ENCODE data around the gene IL4. TPM values are rescaled to one million over a fixed set of nuclear protein-coding genes. Genes with fewer than 3 reads are reported as not detected.

IL4 gene
- total and polyA plus RNA-seq, 2 experiments from 2014 or later: not detected

DNA sequence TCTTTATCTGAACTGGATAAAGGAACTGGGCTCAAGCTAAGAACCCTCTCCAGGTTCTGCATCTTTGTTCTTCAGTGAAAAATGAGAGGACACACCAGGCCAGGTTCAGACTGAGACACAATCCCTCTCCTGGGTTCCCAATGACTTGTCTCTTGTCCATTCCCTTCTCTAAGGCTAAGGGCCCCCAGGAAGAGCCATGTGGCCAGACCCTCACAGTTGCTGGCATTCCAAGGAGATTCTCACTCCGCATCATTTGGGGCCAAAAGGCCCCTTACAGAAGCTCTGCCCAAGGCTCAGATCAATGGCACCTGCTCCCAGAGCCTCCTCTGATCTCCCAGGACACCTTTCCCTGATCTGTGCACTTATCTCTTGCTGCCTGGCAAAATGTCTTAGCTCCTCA, 4.9 kb downstream of the IL4 start:
- TF ChIP-seq, protein P1, sequence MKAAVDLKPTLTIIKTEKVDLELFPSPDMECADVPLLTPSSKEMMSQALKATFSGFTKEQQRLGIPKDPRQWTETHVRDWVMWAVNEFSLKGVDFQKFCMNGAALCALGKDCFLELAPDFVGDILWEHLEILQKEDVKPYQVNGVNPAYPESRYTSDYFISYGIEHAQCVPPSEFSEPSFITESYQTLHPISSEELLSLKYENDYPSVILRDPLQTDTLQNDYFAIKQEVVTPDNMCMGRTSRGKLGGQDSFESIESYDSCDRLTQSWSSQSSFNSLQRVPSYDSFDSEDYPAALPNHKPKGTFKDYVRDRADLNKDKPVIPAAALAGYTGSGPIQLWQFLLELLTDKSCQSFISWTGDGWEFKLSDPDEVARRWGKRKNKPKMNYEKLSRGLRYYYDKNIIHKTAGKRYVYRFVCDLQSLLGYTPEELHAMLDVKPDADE (IDR thresholded peaks at IDR 0.05): no peak
- TF ChIP-seq EZH2phosphoT487 (IDR thresholded peaks at IDR 0.05; ENCODE audit: unreplicated experiment) (no peak), NANOG (IDR thresholded peaks at IDR 0.05; ENCODE audit: borderline replicate concordance) (no peak), POLR2AphosphoS5 (IDR thresholded peaks at IDR 0.05; ENCODE audit: low read depth) (no peak), ZNF114 (CRISPR knock-in tag; IDR thresholded peaks at IDR 0.05) (no peak), CREB1 (CRISPR knock-in tag; IDR thresholded peaks at IDR 0.05; ENCODE audit: low read depth) (no peak), STAT1 (IDR thresholded peaks at IDR 0.05; ENCODE audit: unreplicated experiment) (no peak), EZH2 (IDR thresholded peaks at IDR 0.05; ENCODE audit: low read depth, unreplicated experiment) (no peak)
- TF ChIP-seq, protein P2, sequence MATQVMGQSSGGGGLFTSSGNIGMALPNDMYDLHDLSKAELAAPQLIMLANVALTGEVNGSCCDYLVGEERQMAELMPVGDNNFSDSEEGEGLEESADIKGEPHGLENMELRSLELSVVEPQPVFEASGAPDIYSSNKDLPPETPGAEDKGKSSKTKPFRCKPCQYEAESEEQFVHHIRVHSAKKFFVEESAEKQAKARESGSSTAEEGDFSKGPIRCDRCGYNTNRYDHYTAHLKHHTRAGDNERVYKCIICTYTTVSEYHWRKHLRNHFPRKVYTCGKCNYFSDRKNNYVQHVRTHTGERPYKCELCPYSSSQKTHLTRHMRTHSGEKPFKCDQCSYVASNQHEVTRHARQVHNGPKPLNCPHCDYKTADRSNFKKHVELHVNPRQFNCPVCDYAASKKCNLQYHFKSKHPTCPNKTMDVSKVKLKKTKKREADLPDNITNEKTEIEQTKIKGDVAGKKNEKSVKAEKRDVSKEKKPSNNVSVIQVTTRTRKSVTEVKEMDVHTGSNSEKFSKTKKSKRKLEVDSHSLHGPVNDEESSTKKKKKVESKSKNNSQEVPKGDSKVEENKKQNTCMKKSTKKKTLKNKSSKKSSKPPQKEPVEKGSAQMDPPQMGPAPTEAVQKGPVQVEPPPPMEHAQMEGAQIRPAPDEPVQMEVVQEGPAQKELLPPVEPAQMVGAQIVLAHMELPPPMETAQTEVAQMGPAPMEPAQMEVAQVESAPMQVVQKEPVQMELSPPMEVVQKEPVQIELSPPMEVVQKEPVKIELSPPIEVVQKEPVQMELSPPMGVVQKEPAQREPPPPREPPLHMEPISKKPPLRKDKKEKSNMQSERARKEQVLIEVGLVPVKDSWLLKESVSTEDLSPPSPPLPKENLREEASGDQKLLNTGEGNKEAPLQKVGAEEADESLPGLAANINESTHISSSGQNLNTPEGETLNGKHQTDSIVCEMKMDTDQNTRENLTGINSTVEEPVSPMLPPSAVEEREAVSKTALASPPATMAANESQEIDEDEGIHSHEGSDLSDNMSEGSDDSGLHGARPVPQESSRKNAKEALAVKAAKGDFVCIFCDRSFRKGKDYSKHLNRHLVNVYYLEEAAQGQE (IDR thresholded peaks at IDR 0.05; ENCODE audit: unreplicated experiment): no peak
- TF ChIP-seq, protein P3, sequence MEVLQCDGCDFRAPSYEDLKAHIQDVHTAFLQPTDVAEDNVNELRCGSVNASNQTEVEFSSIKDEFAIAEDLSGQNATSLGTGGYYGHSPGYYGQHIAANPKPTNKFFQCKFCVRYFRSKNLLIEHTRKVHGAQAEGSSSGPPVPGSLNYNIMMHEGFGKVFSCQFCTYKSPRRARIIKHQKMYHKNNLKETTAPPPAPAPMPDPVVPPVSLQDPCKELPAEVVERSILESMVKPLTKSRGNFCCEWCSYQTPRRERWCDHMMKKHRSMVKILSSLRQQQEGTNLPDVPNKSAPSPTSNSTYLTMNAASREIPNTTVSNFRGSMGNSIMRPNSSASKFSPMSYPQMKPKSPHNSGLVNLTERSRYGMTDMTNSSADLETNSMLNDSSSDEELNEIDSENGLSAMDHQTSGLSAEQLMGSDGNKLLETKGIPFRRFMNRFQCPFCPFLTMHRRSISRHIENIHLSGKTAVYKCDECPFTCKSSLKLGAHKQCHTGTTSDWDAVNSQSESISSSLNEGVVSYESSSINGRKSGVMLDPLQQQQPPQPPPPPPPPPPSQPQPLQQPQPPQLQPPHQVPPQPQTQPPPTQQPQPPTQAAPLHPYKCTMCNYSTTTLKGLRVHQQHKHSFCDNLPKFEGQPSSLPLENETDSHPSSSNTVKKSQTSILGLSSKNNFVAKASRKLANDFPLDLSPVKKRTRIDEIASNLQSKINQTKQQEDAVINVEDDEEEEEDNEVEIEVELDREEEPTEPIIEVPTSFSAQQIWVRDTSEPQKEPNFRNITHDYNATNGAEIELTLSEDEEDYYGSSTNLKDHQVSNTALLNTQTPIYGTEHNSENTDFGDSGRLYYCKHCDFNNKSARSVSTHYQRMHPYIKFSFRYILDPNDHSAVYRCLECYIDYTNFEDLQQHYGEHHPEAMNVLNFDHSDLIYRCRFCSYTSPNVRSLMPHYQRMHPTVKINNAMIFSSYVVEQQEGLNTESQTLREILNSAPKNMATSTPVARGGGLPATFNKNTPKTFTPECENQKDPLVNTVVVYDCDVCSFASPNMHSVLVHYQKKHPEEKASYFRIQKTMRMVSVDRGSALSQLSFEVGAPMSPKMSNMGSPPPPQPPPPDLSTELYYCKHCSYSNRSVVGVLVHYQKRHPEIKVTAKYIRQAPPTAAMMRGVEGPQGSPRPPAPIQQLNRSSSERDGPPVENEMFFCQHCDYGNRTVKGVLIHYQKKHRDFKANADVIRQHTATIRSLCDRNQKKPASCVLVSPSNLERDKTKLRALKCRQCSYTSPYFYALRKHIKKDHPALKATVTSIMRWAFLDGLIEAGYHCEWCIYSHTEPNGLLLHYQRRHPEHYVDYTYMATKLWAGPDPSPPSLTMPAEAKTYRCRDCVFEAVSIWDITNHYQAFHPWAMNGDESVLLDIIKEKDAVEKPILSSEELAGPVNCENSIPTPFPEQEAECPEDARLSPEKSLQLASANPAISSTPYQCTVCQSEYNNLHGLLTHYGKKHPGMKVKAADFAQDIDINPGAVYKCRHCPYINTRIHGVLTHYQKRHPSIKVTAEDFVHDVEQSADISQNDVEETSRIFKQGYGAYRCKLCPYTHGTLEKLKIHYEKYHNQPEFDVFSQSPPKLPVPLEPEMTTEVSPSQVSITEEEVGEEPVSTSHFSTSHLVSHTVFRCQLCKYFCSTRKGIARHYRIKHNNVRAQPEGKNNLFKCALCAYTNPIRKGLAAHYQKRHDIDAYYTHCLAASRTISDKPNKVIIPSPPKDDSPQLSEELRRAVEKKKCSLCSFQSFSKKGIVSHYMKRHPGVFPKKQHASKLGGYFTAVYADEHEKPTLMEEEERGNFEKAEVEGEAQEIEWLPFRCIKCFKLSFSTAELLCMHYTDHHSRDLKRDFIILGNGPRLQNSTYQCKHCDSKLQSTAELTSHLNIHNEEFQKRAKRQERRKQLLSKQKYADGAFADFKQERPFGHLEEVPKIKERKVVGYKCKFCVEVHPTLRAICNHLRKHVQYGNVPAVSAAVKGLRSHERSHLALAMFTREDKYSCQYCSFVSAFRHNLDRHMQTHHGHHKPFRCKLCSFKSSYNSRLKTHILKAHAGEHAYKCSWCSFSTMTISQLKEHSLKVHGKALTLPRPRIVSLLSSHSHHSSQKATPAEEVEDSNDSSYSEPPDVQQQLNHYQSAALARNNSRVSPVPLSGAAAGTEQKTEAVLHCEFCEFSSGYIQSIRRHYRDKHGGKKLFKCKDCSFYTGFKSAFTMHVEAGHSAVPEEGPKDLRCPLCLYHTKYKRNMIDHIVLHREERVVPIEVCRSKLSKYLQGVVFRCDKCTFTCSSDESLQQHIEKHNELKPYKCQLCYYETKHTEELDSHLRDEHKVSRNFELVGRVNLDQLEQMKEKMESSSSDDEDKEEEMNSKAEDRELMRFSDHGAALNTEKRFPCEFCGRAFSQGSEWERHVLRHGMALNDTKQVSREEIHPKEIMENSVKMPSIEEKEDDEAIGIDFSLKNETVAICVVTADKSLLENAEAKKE (CRISPR knock-in tag; IDR thresholded peaks at IDR 0.05): no peak
- DNase-seq (ENCODE audit: low spot score): no peak
- no peak overlapping the region for H3K4me3 ChIP-seq
- H2AFZ ChIP-seq: no peak overlapping the region
- no peaks in the 10 kb centered on the region for H3K36me3 ChIP-seq (ENCODE audit: insufficient read depth)
- H3K4me2 ChIP-seq: no peak overlapping the region
- no peaks in the 10 kb centered on the region for H3K79me2 ChIP-seq (replicated peaks; ENCODE audit: insufficient read depth)
- Mint-ChIP-seq H3K27ac (no peak overlapping the region), H3K27me3 (ENCODE audit: insufficient read depth, low read depth, poor library complexity) (no peaks in the 10 kb centered on the region), H3K4me1 (peaks cover 6% of the 10 kb centered on the region), H3K36me3 (ENCODE audit: low read depth) (no peaks in the 10 kb centered on the region), H3K4me3 (no peak overlapping the region), H3K9me3 (no peaks in the 10 kb centered on the region)
- H3K9me2 ChIP-seq (ENCODE audit: insufficient read depth): no peaks in the 10 kb centered on the region
- no peak for ATAC-seq
- H4K20me1 ChIP-seq (replicated peaks; ENCODE audit: insufficient read depth): no peaks in the 10 kb centered on the region
- no peaks in the 10 kb centered on the region for H3K4me1 ChIP-seq (ENCODE audit: insufficient read depth)
- H3F3A ChIP-seq (replicated peaks; ENCODE audit: low read depth): no peaks in the 10 kb centered on the region
- no peaks in the 10 kb centered on the region for H3K27me3 ChIP-seq (ENCODE audit: insufficient read depth)
- H3K27ac ChIP-seq (ENCODE audit: low read depth): no peak overlapping the region
